Transverse colon (tissue), 3 donors: ENCODE data around the gene NLRC5.
"Not testable (repeated sequence)": the region's sequence is repeated elsewhere in the genome, so short reads cannot be mapped to it uniquely, and the experiment has no call there.

Experiments
- POLR2A ChIP-seq: fragments of 450-650 bp; IDR thresholded peaks from one replicate; pipeline ENCODE4 v1.6.1; 2016; ENCODE audit warnings: antibody characterized with exemption, mild to moderate bottlenecking, moderate library complexity
- TF ChIP-seq, protein P1 (sequence below), 5 experiments: fragments of 200-600 bp in 3 of 5; fragments of 450-650 bp in 2 of 5; sonication (generic) in 3 of 5; IDR thresholded peaks; 1 replicate in 2 of 5; 2 replicates in 3 of 5; pipeline ENCODE4 v1.5.1; 2016 to 2017; ENCODE audit warnings: antibody characterized with exemption in 5 of 5, inconsistent platforms in 3 of 5, mild to moderate bottlenecking in 2 of 5, moderate library complexity in 1 of 5

DNA sequence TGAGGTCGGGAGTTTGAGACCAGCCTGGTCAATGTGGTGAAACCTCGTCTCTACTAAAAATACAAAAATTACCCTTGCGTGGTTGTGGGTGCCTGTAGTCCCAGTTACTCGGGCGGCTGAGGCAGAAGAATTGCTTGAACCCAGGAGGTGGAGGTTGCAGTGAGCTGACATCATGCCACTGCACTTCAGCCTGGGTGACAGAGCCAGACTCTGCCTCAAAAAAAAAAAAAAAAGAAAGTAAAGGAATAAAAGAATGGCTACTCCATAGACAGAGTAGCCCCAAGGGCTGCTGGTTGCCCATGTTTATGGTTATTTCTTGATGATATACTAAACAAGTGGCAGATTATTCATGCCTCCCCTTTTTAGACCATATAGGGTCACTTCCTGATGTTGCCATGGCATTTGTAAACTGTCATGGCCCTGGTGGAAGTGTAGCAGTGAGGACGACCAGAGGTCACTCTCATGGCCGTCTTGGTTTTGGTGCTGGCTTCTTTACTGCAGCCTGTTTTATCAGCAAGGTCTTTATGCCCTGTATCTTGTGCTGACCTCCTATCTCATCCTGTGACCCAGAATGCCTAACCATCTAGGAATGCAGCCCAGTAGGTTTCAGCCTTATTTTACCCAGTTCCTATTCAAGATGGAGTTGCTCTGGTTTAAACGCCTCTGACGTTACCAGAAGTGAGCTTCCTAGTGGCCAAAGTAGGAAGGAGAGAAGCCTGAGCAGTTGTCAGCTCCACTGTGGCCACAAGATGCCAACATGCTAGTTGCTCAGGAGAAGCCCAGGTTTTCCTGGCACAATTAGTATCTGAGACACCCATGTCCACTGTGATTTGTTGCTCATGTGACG is 120.1 kb downstream of the NLRC5 start:
- TF ChIP-seq, protein P1, sequence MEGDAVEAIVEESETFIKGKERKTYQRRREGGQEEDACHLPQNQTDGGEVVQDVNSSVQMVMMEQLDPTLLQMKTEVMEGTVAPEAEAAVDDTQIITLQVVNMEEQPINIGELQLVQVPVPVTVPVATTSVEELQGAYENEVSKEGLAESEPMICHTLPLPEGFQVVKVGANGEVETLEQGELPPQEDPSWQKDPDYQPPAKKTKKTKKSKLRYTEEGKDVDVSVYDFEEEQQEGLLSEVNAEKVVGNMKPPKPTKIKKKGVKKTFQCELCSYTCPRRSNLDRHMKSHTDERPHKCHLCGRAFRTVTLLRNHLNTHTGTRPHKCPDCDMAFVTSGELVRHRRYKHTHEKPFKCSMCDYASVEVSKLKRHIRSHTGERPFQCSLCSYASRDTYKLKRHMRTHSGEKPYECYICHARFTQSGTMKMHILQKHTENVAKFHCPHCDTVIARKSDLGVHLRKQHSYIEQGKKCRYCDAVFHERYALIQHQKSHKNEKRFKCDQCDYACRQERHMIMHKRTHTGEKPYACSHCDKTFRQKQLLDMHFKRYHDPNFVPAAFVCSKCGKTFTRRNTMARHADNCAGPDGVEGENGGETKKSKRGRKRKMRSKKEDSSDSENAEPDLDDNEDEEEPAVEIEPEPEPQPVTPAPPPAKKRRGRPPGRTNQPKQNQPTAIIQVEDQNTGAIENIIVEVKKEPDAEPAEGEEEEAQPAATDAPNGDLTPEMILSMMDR (IDR thresholded peaks at IDR 0.05), result not testable (repeated sequence)
- not testable (repeated sequence) for TF ChIP-seq POLR2A
